Measurements from ENCODE around the gene PLPPR3.

PLPPR3 gene

GRCh38 chr19:811506-812048 lies 10.2 kb downstream of the PLPPR3 start:
- TF ChIP-seq PRDM6 (tag by site-specific recombination; IDR thresholded peaks at IDR 0.05) (0 out of 2 replicates have a peak, but pooled peaks have one; percentile 28), ZNF335 (tag by site-specific recombination; conservative IDR thresholded peaks at IDR 0.05) (no peak), PATZ1 (tag by site-specific recombination; IDR thresholded peaks at IDR 0.05) (0 out of 2 replicates have a peak, but pooled peaks have one; percentile 5), ZNF416 (tag by site-specific recombination; IDR thresholded peaks at IDR 0.05) (no peak), ZNF2 (tag by site-specific recombination; IDR thresholded peaks at IDR 0.05) (no peak)
- Histone ChIP-seq H3K4me3 (ENCODE audit: low read depth, low read length) (no peak overlapping the region), H3K9me3 (ENCODE audit: control insufficient read depth, insufficient read depth, low read depth, low read length) (no peaks in the 10 kb centered on the region), H3K4me1 (ENCODE audit: control insufficient read depth, insufficient read depth, low read length) (no peaks in the 10 kb centered on the region), H3K36me3 (ENCODE audit: control insufficient read depth in 2 of 2, insufficient read depth in 1 of 2, low read length in 2 of 2) (peaks cover 33 to 66% of the 10 kb centered on the region in 2 experiments; a peak in 2 of 3 replicates), H3K27ac (ENCODE audit: extremely low read depth, low read depth, low read length) (no peak overlapping the region)
- ChIA-PET CTCF (no interaction called here), POLR2A (no interaction called here)

DNA sequence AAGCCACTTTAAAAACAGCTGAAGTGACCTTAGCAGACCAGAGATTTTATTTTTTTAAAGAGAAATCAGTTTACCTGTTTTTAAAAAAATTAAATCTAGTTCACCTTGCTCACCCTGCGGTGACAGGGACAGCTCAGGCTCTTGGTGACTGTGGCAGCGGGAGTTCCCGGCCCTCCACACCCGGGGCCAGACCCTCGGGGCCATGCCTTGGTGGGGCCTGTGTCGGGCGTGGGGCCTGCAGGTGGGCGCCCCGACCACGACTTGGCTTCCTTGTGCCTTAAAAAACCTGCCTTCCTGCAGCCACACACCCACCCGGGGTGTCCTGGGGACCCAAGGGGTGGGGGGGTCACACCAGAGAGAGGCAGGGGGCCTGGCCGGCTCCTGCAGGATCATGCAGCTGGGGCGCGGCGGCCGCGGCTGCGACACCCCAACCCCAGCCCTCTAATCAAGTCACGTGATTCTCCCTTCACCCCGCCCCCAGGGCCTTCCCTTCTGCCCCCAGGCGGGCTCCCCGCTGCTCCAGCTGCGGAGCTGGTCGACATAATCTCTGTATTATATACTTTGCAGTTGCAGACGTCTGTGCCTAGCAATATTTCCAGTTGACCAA lies 10.8 kb downstream of the PLPPR3 start:
- POLR2A ChIA-PET, result interaction anchor here (1.1 kb wide), 1 partner anchor 10 kb away, joined by 5 read pairs; no protein-coding TSS in a partner anchor
- peak overlapping the region; percentile 24; the same call in 1 of the 2 replicates for H3K27ac ChIP-seq (ENCODE audit: extremely low read depth, low read depth, low read length)
- CTCF ChIA-PET, result interaction anchor here (0.6 to 1.2 kb wide), 2 partner anchors 27 to 66 kb away, joined by 3 read pairs; no protein-coding TSS in a partner anchor
- peaks cover 28 to 72% of the 10 kb centered on the region in 2 experiments; a peak in 2 of 3 replicates for H3K36me3 ChIP-seq (ENCODE audit: control insufficient read depth in 2 of 2, insufficient read depth in 1 of 2, low read length in 2 of 2)
- TF ChIP-seq ZBTB26 (tag by site-specific recombination; optimal IDR thresholded peaks at IDR 0.05), result no peak
- peak; percentile 30; the same call in 1 of the 2 replicates for TF ChIP-seq PATZ1 (tag by site-specific recombination; IDR thresholded peaks at IDR 0.05)
- H3K9me3 ChIP-seq (ENCODE audit: control insufficient read depth, insufficient read depth, low read depth, low read length), result no peaks in the 10 kb centered on the region
- no peaks in the 10 kb centered on the region for H3K4me1 ChIP-seq (ENCODE audit: control insufficient read depth, insufficient read depth, low read length)
- H3K4me3 ChIP-seq (ENCODE audit: low read depth, low read length), result no peak overlapping the region

GRCh38 chr19:810077-810855 lies 11.5 kb downstream of the PLPPR3 start:
- ChIA-PET CTCF (interaction anchor here (0.6 to 1.2 kb wide), 3 partner anchors 27 to 67 kb away, joined by 3 to 5 read pairs (median 3); no protein-coding TSS in a partner anchor), POLR2A (interaction anchor here (0.5 to 1.1 kb wide), 4 partner anchors 9 to 50 kb away, joined by 3 to 5 read pairs (median 4); no protein-coding TSS in a partner anchor)
- Histone ChIP-seq H3K27ac (ENCODE audit: extremely low read depth, low read depth, low read length) (peak overlapping the region; percentile 24; the same call in 1 of the 2 replicates), H3K9me3 (ENCODE audit: control insufficient read depth, insufficient read depth, low read depth, low read length) (no peaks in the 10 kb centered on the region), H3K4me3 (ENCODE audit: low read depth, low read length) (no peak overlapping the region), H3K36me3 (ENCODE audit: control insufficient read depth in 2 of 2, insufficient read depth in 1 of 2, low read length in 2 of 2) (peaks cover 25 to 79% of the 10 kb centered on the region in 2 experiments; a peak in 2 of 3 replicates), H3K4me1 (ENCODE audit: control insufficient read depth, insufficient read depth, low read length) (no peaks in the 10 kb centered on the region)
- TF ChIP-seq ZNF555 (tag by site-specific recombination; conservative IDR thresholded peaks at IDR 0.05) (no peak), BCL11A (tag by site-specific recombination; IDR thresholded peaks at IDR 0.05; ENCODE audit: low read depth) (no peak), ZNF354C (tag by site-specific recombination; IDR thresholded peaks at IDR 0.05; ENCODE audit: borderline replicate concordance, low read depth) (no peak), ZNF600 (tag by site-specific recombination; IDR thresholded peaks at IDR 0.05) (0 out of 2 replicates have a peak, but pooled peaks have one; percentile 25), ZNF473 (tag by site-specific recombination; IDR thresholded peaks at IDR 0.05) (no peak), ZFHX2 (tag by site-specific recombination; conservative IDR thresholded peaks at IDR 0.05) (peak; percentile 51), ZBTB11 (tag by site-specific recombination; conservative IDR thresholded peaks at IDR 0.05; ENCODE audit: low read depth) (no peak)
- TF ChIP-seq, protein P1, sequence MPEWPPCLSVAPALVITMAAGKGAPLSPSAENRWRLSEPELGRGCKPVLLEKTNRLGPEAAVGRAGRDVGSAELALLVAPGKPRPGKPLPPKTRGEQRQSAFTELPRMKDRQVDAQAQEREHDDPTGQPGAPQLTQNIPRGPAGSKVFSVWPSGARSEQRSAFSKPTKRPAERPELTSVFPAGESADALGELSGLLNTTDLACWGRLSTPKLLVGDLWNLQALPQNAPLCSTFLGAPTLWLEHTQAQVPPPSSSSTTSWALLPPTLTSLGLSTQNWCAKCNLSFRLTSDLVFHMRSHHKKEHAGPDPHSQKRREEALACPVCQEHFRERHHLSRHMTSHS (tag by site-specific recombination; IDR thresholded peaks at IDR 0.05), result no peak

All from HEK293 (cell line).